Stimulated activated naive CD8-positive, alpha-beta T cell treated with anti-CD3 and anti-CD28 coated beads, Interleukin-15, amount 100 ng/mL, for 72 hours (primary cell): ENCODE data around the gene AJAP1.

Source experiments
- ATAC-seq: fragments of 150-1000 bp; cut with Tn5 transposase; 2 replicates; pipeline ENCODE4 v1.10.0; 2021; ENCODE audit warnings: mild to moderate bottlenecking, moderate library complexity
- DNase-seq, 2 donors: peaks; one replicate each; pipeline ENCODE4 v3.0.0; 2021 to 2022
- H3K27ac Mint-ChIP-seq, 2 donors: one replicate each; pipeline ENCODE4 v1.8.0; 2022; ENCODE audit warnings: mild to moderate bottlenecking in 2 of 2, mixed read lengths in 2 of 2, moderate library complexity in 2 of 2
- H3K27me3 Mint-ChIP-seq: one replicate; pipeline ENCODE4 v1.8.0; 2022; ENCODE audit warnings: mixed read lengths
- H3K4me1 Mint-ChIP-seq: one replicate; pipeline ENCODE4 v1.8.0; 2022; ENCODE audit warnings: mild to moderate bottlenecking, mixed read lengths
- H3K4me3 Mint-ChIP-seq, 2 donors: one replicate each; pipeline ENCODE4 v1.8.0; 2022; ENCODE audit warnings: mild to moderate bottlenecking in 2 of 2, mixed read lengths in 2 of 2, moderate library complexity in 1 of 2
- H3K9me3 Mint-ChIP-seq, 2 donors: one replicate each; pipeline ENCODE4 v1.8.0; 2022; ENCODE audit warnings: mixed read lengths in 2 of 2

AJAP1 gene

DNA sequence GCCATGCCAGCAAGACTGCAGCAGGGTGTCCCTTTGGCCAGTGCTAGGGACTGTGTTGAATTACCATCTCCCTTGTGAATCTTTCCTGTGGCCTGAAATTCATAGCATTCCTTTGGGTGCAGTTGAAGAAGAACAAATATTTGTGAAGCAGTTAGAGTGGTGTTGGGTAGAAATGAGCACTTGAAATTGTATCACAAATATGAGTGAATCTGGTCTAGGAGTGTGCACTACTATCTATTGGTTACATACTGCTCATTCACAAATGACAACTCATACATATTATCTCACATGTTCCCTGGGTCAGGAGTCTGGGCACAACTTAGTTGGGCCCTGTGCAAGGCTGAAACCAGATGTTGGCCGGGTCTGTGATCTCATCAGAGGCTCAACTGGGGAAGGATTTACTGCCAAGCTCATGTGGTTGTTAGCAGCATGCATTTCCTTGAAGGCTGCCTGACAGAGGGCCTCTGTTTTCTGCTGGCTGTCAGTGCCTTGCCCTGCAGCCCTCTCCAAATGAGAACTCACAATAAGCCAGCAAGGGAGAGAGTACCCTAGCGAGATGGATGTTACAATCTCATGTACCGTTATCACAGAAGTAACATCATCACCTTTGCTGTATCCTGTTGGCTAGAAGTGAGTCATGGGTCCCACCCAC, 23.8 kb downstream of the AJAP1 start:
- H3K27ac Mint-ChIP-seq = no peak overlapping the region
- peaks cover 7 to 34% of the 10 kb centered on the region in 2 donors for H3K9me3 Mint-ChIP-seq
- H3K4me1 Mint-ChIP-seq = no peaks in the 10 kb centered on the region
- no peak overlapping the region for H3K4me3 Mint-ChIP-seq
- no peaks in the 10 kb centered on the region for H3K27me3 Mint-ChIP-seq
- DNase-seq = no peak
- no peak for ATAC-seq

DNA sequence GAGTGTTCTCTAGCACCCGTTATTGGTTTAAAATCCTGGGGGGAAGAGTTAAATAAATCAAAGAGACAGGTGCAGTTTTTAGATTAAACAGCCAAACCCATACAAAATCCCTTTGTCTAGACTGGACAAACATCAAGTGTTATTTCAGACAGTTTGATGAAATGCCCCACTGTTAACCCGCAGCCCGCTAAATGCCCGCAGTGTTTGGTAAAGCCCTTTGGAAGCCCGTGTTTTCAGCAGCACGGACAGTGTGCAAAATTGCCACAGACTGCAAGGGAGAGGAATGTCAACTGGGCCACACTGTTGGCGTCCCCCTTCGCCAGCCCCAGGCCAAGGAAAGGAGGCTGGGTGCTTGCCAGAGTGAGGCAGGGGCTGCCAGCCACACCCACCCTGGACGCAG, 26.6 kb downstream of the AJAP1 start:
- H3K4me1 Mint-ChIP-seq = no peaks in the 10 kb centered on the region
- H3K27me3 Mint-ChIP-seq = peaks cover 20% of the 10 kb centered on the region
- H3K9me3 Mint-ChIP-seq = peaks cover 7 to 34% of the 10 kb centered on the region in 2 donors
- no peak for ATAC-seq
- no peak for DNase-seq
- no peak overlapping the region for H3K27ac Mint-ChIP-seq
- H3K4me3 Mint-ChIP-seq = no peak overlapping the region

DNA sequence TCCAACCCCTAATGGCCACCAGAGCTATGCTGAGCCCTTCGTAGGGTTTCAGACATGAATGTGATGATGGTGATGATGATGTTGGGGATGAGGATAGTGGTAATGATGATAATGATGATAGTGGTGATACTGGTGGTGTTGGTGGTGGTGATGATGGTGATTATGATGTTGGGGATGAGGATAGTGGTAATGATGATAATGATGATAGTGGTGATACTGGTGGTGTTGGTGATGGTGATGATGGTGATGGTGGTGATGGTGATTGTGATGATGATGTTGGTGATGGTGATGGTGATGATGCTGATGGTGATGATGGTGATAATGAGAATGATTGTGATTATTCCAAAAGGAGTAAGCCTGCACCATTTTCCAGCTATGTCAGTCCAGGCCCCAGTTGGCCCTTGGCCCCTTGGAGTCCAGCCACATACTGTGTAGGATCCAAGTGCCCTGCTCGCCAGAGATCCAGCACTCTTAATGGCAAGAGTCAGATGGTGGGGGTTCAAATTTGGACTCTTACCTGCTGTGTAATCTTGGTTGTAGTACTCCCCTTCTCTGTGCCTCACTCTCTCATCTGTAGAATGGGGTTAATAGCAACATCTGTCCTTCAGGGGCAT, 28.3 kb downstream of the AJAP1 start:
- ATAC-seq (no peak), DNase-seq (no peak)
- Mint-ChIP-seq H3K27ac (no peak overlapping the region), H3K9me3 (peaks cover 5 to 34% of the 10 kb centered on the region in 2 donors), H3K4me3 (no peak overlapping the region), H3K27me3 (peaks cover 34% of the 10 kb centered on the region), H3K4me1 (no peaks in the 10 kb centered on the region)

DNA sequence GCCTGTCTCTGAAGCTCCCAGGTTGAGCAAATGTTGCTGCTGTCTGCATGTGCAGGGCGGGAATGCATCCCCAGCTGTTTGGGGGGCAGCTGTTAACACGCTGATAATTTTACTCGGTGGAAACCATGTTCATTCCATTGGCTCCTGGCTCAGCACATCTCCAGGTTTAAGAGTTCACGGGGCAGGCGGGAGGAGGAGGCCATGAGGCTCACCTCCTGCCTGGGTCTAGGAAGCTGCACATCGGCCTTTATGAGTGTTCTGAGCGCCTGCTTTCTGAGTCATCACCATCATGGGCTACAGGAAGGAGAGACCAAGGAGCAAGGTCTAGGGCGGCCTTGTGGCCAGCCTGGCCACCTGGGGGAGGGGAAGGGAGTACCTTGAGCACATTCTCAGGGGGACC, 29.7 kb downstream of the AJAP1 start:
- ATAC-seq = no peak
- DNase-seq = no peak
- H3K9me3 Mint-ChIP-seq = peaks cover 0 to 19% of the 10 kb centered on the region in 2 donors
- peaks cover 34% of the 10 kb centered on the region for H3K27me3 Mint-ChIP-seq
- no peak overlapping the region for H3K4me3 Mint-ChIP-seq
- H3K27ac Mint-ChIP-seq = no peak overlapping the region
- H3K4me1 Mint-ChIP-seq = no peaks in the 10 kb centered on the region

DNA sequence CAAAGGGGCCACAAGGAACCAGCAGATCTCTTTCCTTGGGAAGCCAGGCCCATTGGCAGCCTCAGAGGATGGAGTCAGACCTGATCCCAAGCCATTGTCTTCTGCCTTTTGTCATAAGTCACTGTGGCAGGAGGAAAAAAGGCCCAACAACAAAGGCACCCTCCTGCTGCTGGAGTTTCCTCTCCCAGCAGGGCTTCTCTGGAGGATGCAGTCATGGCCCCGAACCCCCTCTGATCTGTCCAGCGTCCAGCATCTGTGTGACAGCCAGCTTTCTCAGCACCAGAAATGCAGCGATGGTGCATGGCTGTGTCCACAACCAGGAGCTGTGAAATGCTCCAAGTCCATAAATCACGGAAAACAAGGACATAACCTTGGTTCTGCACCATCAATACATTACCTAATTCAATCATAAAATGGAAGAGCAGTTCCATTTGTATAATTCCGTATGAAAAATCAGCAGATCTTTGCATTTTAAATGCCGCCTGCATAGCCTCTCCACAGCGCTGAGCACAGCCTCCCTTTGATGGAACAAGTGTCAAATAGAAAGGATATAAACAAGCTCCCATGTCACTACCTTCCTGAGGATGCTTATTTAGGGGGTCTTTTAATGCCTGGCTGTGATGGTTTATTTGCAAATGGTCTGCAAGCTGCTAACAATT, 30.6 kb downstream of the AJAP1 start:
- ATAC-seq (no peak), DNase-seq (no peak)
- Mint-ChIP-seq H3K27me3 (peaks cover 34% of the 10 kb centered on the region), H3K4me1 (no peaks in the 10 kb centered on the region), H3K9me3 (peaks cover 0 to 12% of the 10 kb centered on the region in 2 donors), H3K27ac (no peak overlapping the region), H3K4me3 (no peak overlapping the region)

DNA sequence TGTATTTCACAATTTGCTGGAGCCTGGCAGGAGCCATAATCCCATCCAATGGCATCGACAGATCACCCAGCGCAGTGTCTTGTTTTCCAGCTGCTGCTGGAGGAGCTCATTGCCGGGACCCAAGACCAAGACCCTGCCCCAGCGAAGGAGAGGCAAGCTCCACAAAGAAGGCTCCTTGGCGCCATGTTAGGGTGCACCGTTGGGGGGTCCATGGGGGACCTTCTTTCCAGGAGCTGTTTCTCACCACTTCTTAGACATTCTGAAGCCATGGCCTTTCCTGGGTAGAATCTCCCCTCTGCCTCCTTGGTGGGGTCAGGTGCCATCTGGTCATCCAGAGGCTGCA, 31.1 kb downstream of the AJAP1 start:
- H3K27me3 Mint-ChIP-seq = peaks cover 34% of the 10 kb centered on the region
- no peak overlapping the region for H3K4me3 Mint-ChIP-seq
- H3K27ac Mint-ChIP-seq = no peak overlapping the region
- DNase-seq (no peak), ATAC-seq (no peak)
- no peaks in the 10 kb centered on the region for H3K4me1 Mint-ChIP-seq
- H3K9me3 Mint-ChIP-seq = peaks cover 0 to 7% of the 10 kb centered on the region in 2 donors

DNA sequence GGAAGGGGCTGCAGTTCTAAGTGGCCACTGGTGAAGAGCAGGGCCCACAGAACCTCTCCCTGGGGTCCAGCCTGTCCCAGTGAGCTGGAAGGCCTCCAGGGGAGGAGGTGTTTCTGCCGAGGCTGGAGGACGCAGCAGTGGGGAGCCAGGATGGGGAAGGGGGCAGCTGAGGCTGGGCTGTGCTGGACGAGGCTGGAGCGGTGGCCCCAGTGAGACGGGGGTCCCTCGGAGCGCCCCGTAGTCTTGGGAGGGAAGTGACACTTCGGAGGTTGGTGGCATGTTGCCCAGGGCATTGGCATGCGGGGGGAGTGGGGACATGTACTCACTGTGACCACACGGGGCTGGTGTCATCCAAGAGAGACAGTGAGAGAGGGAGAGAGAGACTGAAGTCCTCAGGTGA, 33.5 kb downstream of the AJAP1 start:
- H3K27me3 Mint-ChIP-seq = peaks cover 34% of the 10 kb centered on the region
- no peak for DNase-seq
- no peak overlapping the region for H3K4me3 Mint-ChIP-seq
- ATAC-seq = no peak
- H3K27ac Mint-ChIP-seq = no peak overlapping the region
- no peaks in the 10 kb centered on the region for H3K9me3 Mint-ChIP-seq
- no peaks in the 10 kb centered on the region for H3K4me1 Mint-ChIP-seq

DNA sequence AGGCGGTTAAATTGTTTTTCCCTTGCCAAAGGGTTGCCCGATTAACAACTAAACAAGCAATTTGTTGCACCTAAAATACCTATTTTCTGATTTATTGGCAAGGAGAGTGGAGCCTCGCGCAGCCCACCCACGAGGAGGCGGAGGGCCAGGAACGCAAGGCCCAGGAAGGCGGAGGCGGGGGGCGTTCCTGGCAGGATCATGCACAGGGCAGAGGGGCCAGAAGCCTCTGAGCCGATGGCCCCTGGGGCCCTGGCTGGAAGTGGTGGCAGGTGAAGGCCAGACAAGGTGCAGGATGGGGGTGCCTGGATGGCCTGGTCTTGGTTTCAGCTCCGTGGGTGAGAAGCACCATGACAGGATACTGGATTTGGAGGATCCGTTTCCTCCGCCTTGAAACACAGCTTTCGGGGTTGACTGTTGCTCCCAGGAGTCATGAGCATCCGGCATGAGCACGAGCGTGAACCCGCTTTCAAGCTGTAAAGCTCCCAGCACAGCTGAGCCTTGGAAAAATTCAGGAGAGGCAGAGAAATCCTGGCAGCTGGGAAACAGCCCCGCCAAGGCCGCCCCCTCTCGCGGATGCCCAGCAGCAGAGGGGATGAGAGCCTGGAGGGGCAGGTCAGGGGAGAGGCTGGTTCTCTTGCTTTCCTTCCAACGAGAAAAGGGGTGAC, 35.0 kb downstream of the AJAP1 start:
- DNase-seq = no peak
- no peak overlapping the region for H3K4me3 Mint-ChIP-seq
- no peak overlapping the region for H3K27ac Mint-ChIP-seq
- H3K27me3 Mint-ChIP-seq = peaks cover 22% of the 10 kb centered on the region
- H3K4me1 Mint-ChIP-seq = no peaks in the 10 kb centered on the region
- no peaks in the 10 kb centered on the region for H3K9me3 Mint-ChIP-seq
- ATAC-seq = no peak

DNA sequence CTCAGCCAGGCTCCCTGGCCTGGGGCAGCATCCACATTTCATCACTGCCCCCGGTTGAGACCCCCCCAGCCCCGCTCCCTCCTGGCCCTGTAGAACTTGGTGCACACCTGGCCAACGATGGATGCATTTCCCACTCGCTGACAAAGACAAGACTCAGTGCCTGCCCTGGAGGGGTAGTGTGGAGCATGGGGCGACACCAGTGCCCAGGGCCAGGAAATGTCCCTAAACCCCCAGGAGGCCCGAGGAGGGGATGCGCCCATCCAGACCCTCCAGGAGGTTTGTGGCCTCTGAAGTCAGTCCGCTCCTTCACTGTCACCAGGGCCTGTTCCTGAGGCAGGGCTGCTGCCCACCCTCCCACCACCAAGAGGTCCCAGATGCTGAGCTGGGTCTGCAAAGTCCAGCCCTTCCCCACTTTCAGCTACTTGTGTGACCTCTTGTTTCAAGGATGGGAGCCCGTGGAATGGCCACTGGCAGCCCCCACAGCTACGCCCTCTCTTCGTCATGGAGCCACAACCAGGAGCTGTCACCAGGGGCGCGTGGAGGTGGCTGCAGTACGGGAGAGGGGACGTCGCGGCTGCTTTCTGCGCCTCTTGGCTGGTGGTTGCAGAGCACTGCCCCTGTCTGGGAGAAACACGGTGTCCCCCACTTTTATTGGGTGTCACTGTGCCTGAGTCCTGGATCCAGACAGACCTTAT, 35.7 kb downstream of the AJAP1 start:
- no peaks in the 10 kb centered on the region for H3K9me3 Mint-ChIP-seq

DNA sequence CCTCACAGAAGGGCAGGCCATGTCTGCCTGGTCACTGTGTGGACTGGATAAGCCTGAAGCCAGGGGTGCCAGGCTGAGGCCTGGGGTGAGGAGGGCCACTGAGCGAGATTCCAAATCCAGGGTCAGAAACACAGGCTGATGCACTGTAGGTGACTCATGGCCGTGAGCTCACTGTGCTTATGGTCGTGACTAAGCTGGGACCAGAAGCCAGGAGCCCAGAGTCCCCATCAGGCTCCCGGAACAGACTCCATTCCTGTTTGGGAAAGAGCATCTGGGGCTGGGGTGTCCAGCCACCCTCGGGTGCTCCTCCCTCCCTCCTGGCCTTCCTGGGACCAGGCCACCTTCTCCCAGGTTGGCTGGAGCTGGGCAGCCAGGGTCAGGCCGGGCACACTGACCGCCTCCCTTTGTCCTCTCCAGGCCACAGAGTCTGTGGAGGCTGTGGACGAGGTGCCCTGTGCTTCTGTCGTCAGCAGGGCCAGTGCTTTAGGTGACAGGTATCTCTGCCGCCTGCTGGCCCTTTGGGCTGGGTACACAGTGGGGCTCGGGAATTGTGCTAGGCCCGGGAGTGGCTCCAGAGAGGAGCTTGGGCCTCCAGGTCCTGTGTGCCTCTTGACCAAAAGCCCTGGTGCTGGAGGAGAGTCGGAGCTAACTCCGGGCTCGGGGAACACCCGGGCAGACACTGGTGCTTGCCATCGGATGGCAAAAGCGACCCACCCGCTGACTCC, 36.7 kb downstream of the AJAP1 start:
- Mint-ChIP-seq H3K9me3 (no peaks in the 10 kb centered on the region), H3K27me3 (peaks cover 13% of the 10 kb centered on the region), H3K27ac (no peak overlapping the region), H3K4me3 (no peak overlapping the region), H3K4me1 (no peaks in the 10 kb centered on the region)
- ATAC-seq (no peak), DNase-seq (no peak)

More for the DNA sequence above, 35.7 kb downstream of the AJAP1 start:
- Mint-ChIP-seq H3K4me3 (no peak overlapping the region), H3K27me3 (peaks cover 15% of the 10 kb centered on the region), H3K4me1 (no peaks in the 10 kb centered on the region), H3K27ac (no peak overlapping the region)
- no peak for ATAC-seq
- no peak for DNase-seq

DNA sequence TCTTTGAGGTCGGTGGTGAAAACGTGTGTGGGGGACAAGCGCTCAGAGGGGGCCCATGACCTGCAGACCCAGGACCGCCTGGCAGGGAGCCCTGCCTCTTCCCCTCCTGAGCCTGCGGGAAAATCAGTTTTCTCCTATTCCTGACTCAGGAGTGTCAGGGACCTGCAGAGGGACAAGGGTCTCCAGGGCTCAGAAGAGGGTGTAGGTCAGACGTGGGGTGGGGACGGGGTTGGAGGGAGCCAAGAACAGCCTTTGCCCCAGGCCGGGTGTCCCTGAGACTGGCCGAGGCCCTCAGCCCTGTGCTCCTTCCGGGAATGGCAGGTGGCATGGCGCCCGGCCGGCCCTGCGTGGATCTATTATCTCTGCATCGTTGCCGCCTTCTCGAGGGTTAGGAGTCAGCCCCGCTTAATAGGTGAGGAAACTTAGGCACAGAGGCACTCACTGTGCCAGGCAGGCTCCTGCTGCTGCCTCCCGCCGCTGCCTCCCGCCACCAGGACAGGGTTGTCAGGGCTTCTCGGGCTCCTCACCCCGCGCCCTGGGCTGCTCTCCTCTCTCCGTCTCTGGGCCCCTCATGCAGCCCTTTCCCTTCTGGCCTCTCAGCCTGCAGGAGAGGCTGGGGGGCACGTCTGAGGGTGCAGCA, 37.5 kb downstream of the AJAP1 start:
- no peak overlapping the region for H3K27ac Mint-ChIP-seq
- H3K27me3 Mint-ChIP-seq = peaks cover 5% of the 10 kb centered on the region
- no peak for DNase-seq
- ATAC-seq = no peak
- no peak overlapping the region for H3K4me3 Mint-ChIP-seq
- H3K4me1 Mint-ChIP-seq = no peaks in the 10 kb centered on the region
- no peaks in the 10 kb centered on the region for H3K9me3 Mint-ChIP-seq

DNA sequence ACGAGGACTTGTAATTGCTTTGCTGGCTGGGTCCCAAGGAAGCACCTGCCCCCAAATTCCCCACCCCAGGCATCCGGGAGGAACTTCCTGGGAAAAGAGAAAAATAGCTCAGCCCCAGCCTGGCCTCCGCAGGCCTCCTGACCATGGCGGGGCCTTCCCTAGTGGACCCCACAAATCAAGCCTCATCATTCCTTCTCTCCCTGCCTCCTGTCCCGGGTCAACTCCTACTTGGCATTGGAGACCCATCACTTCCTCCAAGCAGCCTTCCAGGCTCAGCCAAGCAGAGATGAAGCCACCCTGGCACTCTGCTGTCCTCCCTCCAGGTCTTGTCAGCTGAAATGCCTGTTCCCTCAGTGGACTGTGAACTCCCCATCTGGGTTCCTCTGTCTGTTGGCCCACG, 38.0 kb downstream of the AJAP1 start:
- no peaks in the 10 kb centered on the region for H3K27me3 Mint-ChIP-seq

DNA sequence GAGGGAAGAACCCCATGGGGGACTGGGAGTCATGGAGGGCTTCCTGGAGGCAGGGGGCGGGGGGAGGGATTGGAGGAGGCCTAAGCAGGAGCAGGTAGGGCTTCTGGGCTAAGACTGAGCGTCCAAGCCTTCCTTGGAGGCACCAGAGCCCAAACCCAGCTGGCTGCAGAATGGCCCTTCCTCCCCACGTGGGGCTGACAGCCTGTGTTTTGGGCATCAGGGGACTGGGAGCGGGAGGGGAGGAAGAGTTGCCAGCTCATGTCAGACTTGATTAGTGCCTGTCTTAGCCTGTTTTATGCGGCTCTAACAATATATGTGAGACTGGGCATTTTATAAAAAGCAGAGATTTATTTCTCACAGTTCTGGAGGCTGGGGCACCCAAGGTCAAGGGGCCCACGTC, 38.9 kb downstream of the AJAP1 start:
- ATAC-seq (no peak), DNase-seq (no peak)
- H3K27ac Mint-ChIP-seq = no peak overlapping the region
- no peaks in the 10 kb centered on the region for H3K27me3 Mint-ChIP-seq
- H3K9me3 Mint-ChIP-seq = no peaks in the 10 kb centered on the region
- no peaks in the 10 kb centered on the region for H3K4me1 Mint-ChIP-seq
- H3K4me3 Mint-ChIP-seq = no peak overlapping the region

More for the DNA sequence above, 38.0 kb downstream of the AJAP1 start:
- Mint-ChIP-seq H3K4me1 (no peaks in the 10 kb centered on the region), H3K4me3 (no peak overlapping the region), H3K27ac (no peak overlapping the region), H3K9me3 (no peaks in the 10 kb centered on the region)
- no peak for DNase-seq
- ATAC-seq = no peak

DNA sequence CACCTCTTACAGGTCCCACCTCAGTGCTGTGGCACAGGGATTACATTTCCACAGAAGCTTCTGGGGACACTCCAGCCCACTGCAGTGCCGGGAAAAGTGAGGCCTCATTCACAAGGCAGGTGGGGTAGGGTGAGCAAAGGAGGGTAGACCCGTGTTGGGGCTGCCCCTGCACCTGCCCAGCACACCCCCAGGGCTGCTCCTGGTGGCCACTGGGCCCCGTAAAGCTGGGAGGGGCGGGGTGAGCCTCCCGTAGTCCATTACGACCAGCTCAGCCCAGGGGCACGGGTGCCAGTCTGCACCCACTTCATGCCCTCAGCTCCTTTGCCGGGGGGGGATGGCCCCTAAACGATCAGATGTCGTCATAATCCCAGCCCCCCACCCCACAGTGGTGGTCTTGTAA, 39.5 kb downstream of the AJAP1 start:
- no peaks in the 10 kb centered on the region for H3K9me3 Mint-ChIP-seq
- no peak overlapping the region for H3K4me3 Mint-ChIP-seq
- H3K4me1 Mint-ChIP-seq = no peaks in the 10 kb centered on the region
- DNase-seq (no peak), ATAC-seq (no peak)
- H3K27me3 Mint-ChIP-seq = no peaks in the 10 kb centered on the region
- no peak overlapping the region for H3K27ac Mint-ChIP-seq

DNA sequence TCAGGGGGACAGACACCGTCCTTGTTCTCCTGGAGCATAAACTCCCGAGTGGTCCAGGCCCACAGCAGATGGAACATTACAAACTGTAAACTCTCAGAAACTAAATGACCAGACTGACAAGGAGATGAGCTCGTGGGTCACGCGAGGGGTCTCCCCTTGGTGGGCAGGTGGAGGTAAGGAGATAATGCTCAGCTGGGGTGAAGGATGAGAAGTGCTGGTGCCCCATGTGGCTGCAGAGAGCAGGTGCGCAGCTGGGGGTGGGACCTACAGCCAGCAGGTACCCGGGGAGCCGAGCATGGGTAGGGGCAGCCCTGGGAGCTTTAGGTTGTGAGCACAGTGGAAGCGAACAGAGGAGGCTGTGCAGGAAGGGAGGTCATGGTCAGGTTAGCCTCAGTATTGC, 40.1 kb downstream of the AJAP1 start:
- Mint-ChIP-seq H3K27ac (no peak overlapping the region), H3K27me3 (no peaks in the 10 kb centered on the region), H3K4me1 (no peaks in the 10 kb centered on the region), H3K4me3 (no peak overlapping the region), H3K9me3 (no peaks in the 10 kb centered on the region)
- no peak for ATAC-seq
- DNase-seq = no peak
